ENCODE measurements around the gene TMEM273. TPM values are rescaled to one million over a fixed set of nuclear protein-coding genes. Genes with fewer than 3 reads are reported as not detected.

The TMEM273 gene
- total RNA-seq, 1 donor from 2014 or later, result not detected

DNA sequence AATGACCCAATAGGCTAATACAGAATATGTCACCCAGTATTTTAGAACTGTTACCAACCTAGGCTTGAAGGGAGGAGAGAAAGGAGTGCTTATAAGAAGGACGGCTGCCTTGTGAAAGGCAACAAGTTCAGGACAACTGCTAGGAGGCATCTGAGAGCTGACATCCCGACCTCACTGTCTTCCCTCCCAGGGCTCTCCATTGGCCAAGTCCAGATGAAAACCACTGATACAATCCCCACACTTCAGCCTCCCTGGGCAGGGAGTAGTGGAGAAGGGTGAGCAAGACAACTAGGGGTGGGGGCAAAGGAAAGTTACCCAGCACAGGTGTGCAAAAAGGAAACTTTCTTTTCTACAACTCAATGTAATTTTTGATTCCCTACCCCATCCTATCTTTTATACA lies 29.5 kb upstream of the TMEM273 start:
- Mint-ChIP-seq H3K9me3 (ENCODE audit: low read depth) (peaks cover 3% of the 10 kb centered on the region), H3K27me3 (peaks cover 31% of the 10 kb centered on the region), H3K4me1 (ENCODE audit: low read depth) (no peaks in the 10 kb centered on the region), H3K27ac (no peak overlapping the region), H3K36me3 (ENCODE audit: insufficient read depth) (no peaks in the 10 kb centered on the region), H3K4me3 (ENCODE audit: low read depth) (no peak overlapping the region)
- no peak for DNase-seq (ENCODE audit: low spot score, unreplicated experiment)
- no peak for TF ChIP-seq CTCF (IDR thresholded peaks at IDR 0.05; ENCODE audit: unreplicated experiment)

GRCh38 chr10:49213211-49213610 lies 25.0 kb upstream of the TMEM273 start:
- Mint-ChIP-seq H3K9me3 (ENCODE audit: low read depth) (no peaks in the 10 kb centered on the region), H3K4me1 (ENCODE audit: low read depth) (no peaks in the 10 kb centered on the region), H3K27ac (no peak overlapping the region), H3K27me3 (peaks cover 27% of the 10 kb centered on the region), H3K4me3 (ENCODE audit: low read depth) (no peak overlapping the region), H3K36me3 (ENCODE audit: insufficient read depth) (no peaks in the 10 kb centered on the region)
- DNase-seq (ENCODE audit: low spot score, unreplicated experiment), result no peak
- TF ChIP-seq CTCF (IDR thresholded peaks at IDR 0.05; ENCODE audit: unreplicated experiment), result no peak

GRCh38 chr10:49212783-49213182 lies 24.6 kb upstream of the TMEM273 start:
- Mint-ChIP-seq H3K9me3 (ENCODE audit: low read depth) (no peaks in the 10 kb centered on the region), H3K4me1 (ENCODE audit: low read depth) (no peaks in the 10 kb centered on the region), H3K27ac (no peak overlapping the region), H3K27me3 (peaks cover 26% of the 10 kb centered on the region), H3K4me3 (ENCODE audit: low read depth) (no peak overlapping the region), H3K36me3 (ENCODE audit: insufficient read depth) (no peaks in the 10 kb centered on the region)
- no peak for TF ChIP-seq CTCF (IDR thresholded peaks at IDR 0.05; ENCODE audit: unreplicated experiment)
- no peak for DNase-seq (ENCODE audit: low spot score, unreplicated experiment)

GRCh38 chr10:49212076-49212475 lies 23.9 kb upstream of the TMEM273 start:
- H3K4me1 Mint-ChIP-seq (ENCODE audit: low read depth), result no peaks in the 10 kb centered on the region
- TF ChIP-seq CTCF (IDR thresholded peaks at IDR 0.05; ENCODE audit: unreplicated experiment), result no peak
- no peaks in the 10 kb centered on the region for H3K36me3 Mint-ChIP-seq (ENCODE audit: insufficient read depth)
- no peak for DNase-seq (ENCODE audit: low spot score, unreplicated experiment)
- no peak overlapping the region for H3K4me3 Mint-ChIP-seq (ENCODE audit: low read depth)
- no peaks in the 10 kb centered on the region for H3K9me3 Mint-ChIP-seq (ENCODE audit: low read depth)
- H3K27ac Mint-ChIP-seq, result no peak overlapping the region
- peaks cover 21% of the 10 kb centered on the region for H3K27me3 Mint-ChIP-seq

GRCh38 chr10:49208996-49209395 lies 20.8 kb upstream of the TMEM273 start:
- Mint-ChIP-seq H3K9me3 (ENCODE audit: low read depth) (no peaks in the 10 kb centered on the region), H3K4me3 (ENCODE audit: low read depth) (no peak overlapping the region), H3K27ac (no peak overlapping the region), H3K27me3 (peaks cover 36% of the 10 kb centered on the region), H3K4me1 (ENCODE audit: low read depth) (no peaks in the 10 kb centered on the region), H3K36me3 (ENCODE audit: insufficient read depth) (no peaks in the 10 kb centered on the region)
- no peak for TF ChIP-seq CTCF (IDR thresholded peaks at IDR 0.05; ENCODE audit: unreplicated experiment)
- DNase-seq (ENCODE audit: low spot score, unreplicated experiment), result no peak

Data from progenitor cell of endocrine pancreas (in vitro differentiated cells).